Fibroblast of lung (primary cell): ENCODE data around the gene NAT8L. TPM values are rescaled to one million over a fixed set of nuclear protein-coding genes. Genes with fewer than 3 reads are reported as not detected.

ENCODE experiments used
- DNase-seq, 2 donors: peaks; one replicate each; pipeline versions ENCODE4 v3.0.0 to v3.0.0-alpha.2; 2010; ENCODE audit warnings: low read depth in 2 of 2
- H2AFZ ChIP-seq: 2 replicates; pipeline ENCODE4 v1.5.1; 2012; ENCODE audit warnings: low read length, control low read depth, inconsistent platforms
- H3K27ac ChIP-seq: 2 replicates; pipeline ENCODE4 v1.5.1; 2011; ENCODE audit warnings: low read length, control low read depth; ENCODE audit not compliant: insufficient read depth
- H3K27me3 ChIP-seq: 2 replicates; pipeline ENCODE4 v1.5.1; 2011; ENCODE audit warnings: mild to moderate bottlenecking, low read length; ENCODE audit not compliant: control insufficient read depth, insufficient read depth
- H3K36me3 ChIP-seq: 2 replicates; pipeline ENCODE4 v1.5.1; 2011; ENCODE audit warnings: low read length; ENCODE audit not compliant: control insufficient read depth, insufficient read depth
- H3K4me1 ChIP-seq: 2 replicates; pipeline ENCODE4 v1.5.1; 2011; ENCODE audit warnings: low read length; ENCODE audit not compliant: control insufficient read depth, insufficient read depth; ENCODE audit errors: extremely low read depth
- H3K4me2 ChIP-seq: 2 replicates; pipeline ENCODE4 v1.5.1; 2011; ENCODE audit warnings: low read length, control low read depth; ENCODE audit not compliant: insufficient read depth; ENCODE audit errors: extremely low read depth
- H3K4me3 ChIP-seq, 4 experiments: fragments of 200-600 bp in 1 of 4; sonication (generic) in 1 of 4; replicated peaks in 1 of 4; 2 replicates each; pipeline ENCODE4 v1.5.1; 2011 to 2016; ENCODE audit warnings: low read length in 4 of 4, low read depth in 3 of 4, mild to moderate bottlenecking in 3 of 4, control low read depth in 2 of 4, inconsistent platforms in 1 of 4, mixed read lengths in 1 of 4; ENCODE audit not compliant: insufficient read depth in 1 of 4; ENCODE audit errors: control extremely low read depth in 1 of 4
- H3K79me2 ChIP-seq: 2 replicates; pipeline ENCODE4 v1.5.1; 2012; ENCODE audit warnings: mild to moderate bottlenecking, low read length, inconsistent platforms; ENCODE audit not compliant: control insufficient read depth, insufficient read depth
- H3K9ac ChIP-seq: 2 replicates; pipeline ENCODE4 v1.5.1; 2011; ENCODE audit warnings: mild to moderate bottlenecking, low read length, control low read depth; ENCODE audit not compliant: insufficient read depth
- H3K9me3 ChIP-seq: 2 replicates; pipeline ENCODE4 v1.5.1; 2012; ENCODE audit warnings: low read depth, low read length; ENCODE audit not compliant: control insufficient read depth, insufficient read depth
- H4K20me1 ChIP-seq: 2 replicates; pipeline ENCODE4 v1.5.1; 2011; ENCODE audit warnings: low read length; ENCODE audit not compliant: control insufficient read depth, insufficient read depth; ENCODE audit errors: extremely low read depth
- EZH2 ChIP-seq: IDR thresholded peaks from 2 replicates; pipeline ENCODE4 v1.5.1; 2012; ENCODE audit warnings: low read length, control low read depth, mild to moderate bottlenecking; ENCODE audit errors: missing control alignments
- polyA plus RNA-seq, 2 donors: library from polyadenylated mRNA; depleted of rRNA in 1 of 2; stranded (reverse) in 1 of 2; unstranded in 1 of 2; fragments of >200 nt; gene quantifications; 2 replicates each; pipeline ENCODE4 v1.2.1, GENCODE V29; 2011 to 2012; ENCODE audit warnings: missing spikeins in 1 of 2
- total RNA-seq: library from RNA; depleted of rRNA; stranded (reverse); fragments of >200 nt; gene quantifications from 2 replicates; pipeline ENCODE4 v1.2.1, GENCODE V29; 2014
- TF ChIP-seq, protein P1 (sequence below), 2 donors: IDR thresholded peaks in 1 of 2; conservative IDR thresholded peaks in 1 of 2; 1 replicate in 1 of 2; 2 replicates in 1 of 2; pipeline ENCODE4 v1.5.1; 2011 to 2012; ENCODE audit warnings: low read length in 2 of 2, control low read depth in 1 of 2, inconsistent platforms in 1 of 2, low read depth in 1 of 2, mild to moderate bottlenecking in 1 of 2

Gene NAT8L
- total and polyA plus RNA-seq, 2 donors (not counting 1 experiment from before 2014, with no cell fraction given) = 0.01 to 0.17 TPM

DNA sequence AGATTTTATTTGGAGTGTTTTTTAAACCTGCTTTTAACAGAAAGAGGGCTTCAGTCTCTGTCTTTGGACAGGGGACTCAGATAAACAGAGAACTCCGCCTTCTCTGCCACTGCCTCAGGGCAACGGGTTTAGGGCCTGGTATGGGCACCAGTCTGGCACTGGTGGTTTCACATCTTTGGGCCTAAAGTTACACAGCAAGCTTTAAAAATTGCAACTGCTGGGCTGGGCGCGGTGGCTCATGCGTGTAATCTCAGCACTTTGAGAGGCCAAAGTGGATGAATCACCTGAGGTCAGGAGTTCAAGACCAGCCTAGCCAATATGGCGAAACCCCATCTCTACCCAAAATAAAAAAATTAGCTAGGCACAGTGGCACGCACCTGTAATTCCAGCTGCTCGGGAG is 10.3 kb upstream of the NAT8L start:
- no peak overlapping the region for H3K4me3 ChIP-seq
- H2AFZ ChIP-seq = no peak overlapping the region
- no peaks in the 10 kb centered on the region for H3K36me3 ChIP-seq
- no peak overlapping the region for H3K27ac ChIP-seq
- H3K9me3 ChIP-seq = no peaks in the 10 kb centered on the region
- H3K79me2 ChIP-seq = no peaks in the 10 kb centered on the region
- no peaks in the 10 kb centered on the region for H3K4me1 ChIP-seq
- no peak for DNase-seq
- H3K4me2 ChIP-seq = no peak overlapping the region
- no peak overlapping the region for H3K9ac ChIP-seq
- H4K20me1 ChIP-seq = no peaks in the 10 kb centered on the region
- no peaks in the 10 kb centered on the region for H3K27me3 ChIP-seq
- TF ChIP-seq EZH2 = no peak
- TF ChIP-seq, protein P1, sequence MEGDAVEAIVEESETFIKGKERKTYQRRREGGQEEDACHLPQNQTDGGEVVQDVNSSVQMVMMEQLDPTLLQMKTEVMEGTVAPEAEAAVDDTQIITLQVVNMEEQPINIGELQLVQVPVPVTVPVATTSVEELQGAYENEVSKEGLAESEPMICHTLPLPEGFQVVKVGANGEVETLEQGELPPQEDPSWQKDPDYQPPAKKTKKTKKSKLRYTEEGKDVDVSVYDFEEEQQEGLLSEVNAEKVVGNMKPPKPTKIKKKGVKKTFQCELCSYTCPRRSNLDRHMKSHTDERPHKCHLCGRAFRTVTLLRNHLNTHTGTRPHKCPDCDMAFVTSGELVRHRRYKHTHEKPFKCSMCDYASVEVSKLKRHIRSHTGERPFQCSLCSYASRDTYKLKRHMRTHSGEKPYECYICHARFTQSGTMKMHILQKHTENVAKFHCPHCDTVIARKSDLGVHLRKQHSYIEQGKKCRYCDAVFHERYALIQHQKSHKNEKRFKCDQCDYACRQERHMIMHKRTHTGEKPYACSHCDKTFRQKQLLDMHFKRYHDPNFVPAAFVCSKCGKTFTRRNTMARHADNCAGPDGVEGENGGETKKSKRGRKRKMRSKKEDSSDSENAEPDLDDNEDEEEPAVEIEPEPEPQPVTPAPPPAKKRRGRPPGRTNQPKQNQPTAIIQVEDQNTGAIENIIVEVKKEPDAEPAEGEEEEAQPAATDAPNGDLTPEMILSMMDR (conservative IDR thresholded peaks at IDR 0.05 in 1 of 2, IDR thresholded peaks at IDR 0.05 in 1 of 2; ENCODE audit: low read depth in 1 of 2, low read length in 2 of 2) = no peak

DNA sequence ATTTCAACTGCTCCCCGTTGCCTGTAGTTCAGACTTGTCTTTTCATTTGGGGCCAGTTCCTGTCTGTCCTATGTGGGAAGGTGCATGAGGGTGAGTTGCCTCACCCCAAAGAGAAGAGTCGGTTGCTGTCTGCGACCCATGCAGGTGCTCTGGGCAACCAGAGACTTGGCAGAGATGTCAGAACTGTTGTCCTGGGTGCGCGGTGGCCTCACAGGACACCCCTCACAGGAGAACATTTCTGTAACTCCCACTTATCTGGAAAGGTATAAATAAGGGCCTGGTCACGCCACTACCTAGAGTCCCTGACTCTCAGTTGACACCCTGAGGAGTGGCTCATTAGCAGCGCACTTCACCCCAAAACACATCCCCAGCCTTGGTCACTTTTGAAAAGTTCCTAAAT is 9.7 kb upstream of the NAT8L start:
- Histone ChIP-seq H3K4me2 (no peak overlapping the region), H4K20me1 (no peaks in the 10 kb centered on the region), H3K4me3 (no peak overlapping the region), H3K36me3 (no peaks in the 10 kb centered on the region), H2AFZ (no peak overlapping the region), H3K27me3 (no peaks in the 10 kb centered on the region), H3K9me3 (no peaks in the 10 kb centered on the region), H3K4me1 (no peaks in the 10 kb centered on the region), H3K27ac (no peak overlapping the region), H3K79me2 (no peaks in the 10 kb centered on the region), H3K9ac (no peak overlapping the region)
- DNase-seq = no peak
- TF ChIP-seq EZH2 = no peak
- TF ChIP-seq, protein P1 (conservative IDR thresholded peaks at IDR 0.05 in 1 of 2, IDR thresholded peaks at IDR 0.05 in 1 of 2; ENCODE audit: low read depth in 1 of 2, low read length in 2 of 2) = no peak

DNA sequence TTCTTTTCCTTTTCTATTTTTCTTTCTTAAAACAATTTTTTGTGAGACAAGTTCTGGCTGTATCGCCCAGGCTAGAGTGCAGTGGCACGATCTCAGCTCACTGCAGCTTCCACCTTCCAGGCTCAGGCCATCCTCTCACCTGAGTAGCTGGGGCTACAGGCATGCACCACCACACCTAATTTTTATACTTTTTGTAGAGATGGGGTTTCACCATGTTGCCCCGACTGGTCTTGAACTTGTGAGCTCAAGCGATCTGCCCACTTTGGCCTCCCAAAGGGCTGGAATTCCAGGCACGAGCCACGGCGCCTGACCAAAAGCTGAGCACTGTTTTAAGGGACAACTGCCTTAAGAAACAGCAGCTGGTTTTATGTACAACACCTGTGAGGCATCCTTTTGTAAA is 9.3 kb upstream of the NAT8L start:
- Histone ChIP-seq H3K4me1 (no peaks in the 10 kb centered on the region), H3K9me3 (no peaks in the 10 kb centered on the region), H3K9ac (no peak overlapping the region), H3K27ac (no peak overlapping the region), H2AFZ (no peak overlapping the region), H4K20me1 (no peaks in the 10 kb centered on the region), H3K27me3 (no peaks in the 10 kb centered on the region), H3K36me3 (no peaks in the 10 kb centered on the region), H3K4me2 (no peak overlapping the region), H3K4me3 (no peak overlapping the region), H3K79me2 (no peaks in the 10 kb centered on the region)
- no peak for DNase-seq
- TF ChIP-seq EZH2 = no peak
- TF ChIP-seq, protein P1 (conservative IDR thresholded peaks at IDR 0.05 in 1 of 2, IDR thresholded peaks at IDR 0.05 in 1 of 2; ENCODE audit: low read depth in 1 of 2, low read length in 2 of 2) = no peak
